ENCODE data around the gene FUZ. TPM values are rescaled to one million over a fixed set of nuclear protein-coding genes. Genes with fewer than 3 reads are reported as not detected.

Gene FUZ
- total RNA-seq, 1 experiment from 2014 or later: 84.7 TPM

DNA sequence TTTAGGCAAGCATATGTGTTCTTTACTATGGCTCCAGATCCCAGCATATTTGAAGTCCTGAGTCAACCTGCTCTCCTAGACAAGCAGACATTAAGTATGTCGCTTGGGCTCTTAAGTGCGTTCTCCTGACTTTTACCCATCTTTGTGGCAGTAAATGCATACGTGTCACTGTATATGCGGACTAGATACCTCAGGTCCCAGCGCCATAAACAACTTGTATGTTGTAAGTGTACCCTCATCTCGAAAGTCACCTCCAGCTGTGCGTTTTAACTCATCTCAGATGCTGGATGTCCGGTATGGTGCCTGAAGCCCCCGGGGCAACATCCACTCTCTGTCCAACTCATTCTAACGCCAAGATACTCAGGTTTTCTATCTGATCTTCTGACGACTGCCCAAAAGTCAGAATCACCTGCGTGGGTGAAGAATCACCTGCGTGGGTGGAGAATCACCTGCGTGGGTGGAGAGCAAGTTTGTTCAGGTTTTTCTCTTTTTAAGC, 39.6 kb upstream of the FUZ start:
- in situ Hi-C loops (cut with HindIII; ENCODE audit: low pct_unique_long_range_greater_than_20kb, low sequenced_read_pairs): no loop called here
- no peak for DNase-seq (ENCODE audit: low read depth)

DNA sequence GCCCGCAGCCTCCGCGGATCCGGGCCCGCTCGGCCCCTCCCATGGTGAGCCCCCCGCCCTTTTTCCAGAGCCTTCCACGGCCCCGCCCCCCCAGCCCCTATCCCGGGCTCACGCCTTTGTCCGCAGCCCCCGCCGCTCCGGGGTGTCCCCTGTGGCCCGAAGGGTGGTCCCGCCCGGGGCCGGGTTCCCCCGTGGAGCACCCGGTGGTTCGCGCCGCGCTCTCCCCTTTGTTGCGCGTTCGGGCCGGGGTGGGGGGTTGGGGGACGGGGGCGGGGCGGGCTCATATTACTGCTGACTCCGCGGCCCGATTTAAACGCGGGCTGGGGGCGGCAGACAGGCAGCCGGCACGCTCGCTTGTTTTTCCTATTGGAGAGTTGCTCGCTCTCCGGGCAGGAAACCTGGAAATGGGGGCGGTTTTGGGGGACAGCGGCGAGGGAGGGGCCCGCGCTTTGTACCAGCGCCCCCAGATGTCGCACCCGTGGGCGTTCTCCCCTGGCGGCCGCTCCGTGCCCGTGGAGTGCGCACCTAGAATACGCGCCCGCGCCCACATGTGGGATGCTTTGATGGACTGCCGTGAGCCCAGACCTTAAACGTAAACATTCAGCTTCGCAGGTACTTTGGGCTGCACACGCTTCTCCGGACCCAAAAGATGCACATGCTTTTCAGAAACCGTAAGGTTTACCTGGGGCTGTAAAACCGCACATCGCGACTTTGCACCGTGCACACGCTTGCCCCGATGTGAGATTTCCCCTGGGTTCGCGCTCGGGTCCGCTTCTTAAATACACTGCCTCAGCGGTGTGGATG, 38.6 kb upstream of the FUZ start:
- in situ Hi-C loops (cut with HindIII; ENCODE audit: low pct_unique_long_range_greater_than_20kb, low sequenced_read_pairs): no loop called here
- no peak for DNase-seq (ENCODE audit: low read depth)

DNA sequence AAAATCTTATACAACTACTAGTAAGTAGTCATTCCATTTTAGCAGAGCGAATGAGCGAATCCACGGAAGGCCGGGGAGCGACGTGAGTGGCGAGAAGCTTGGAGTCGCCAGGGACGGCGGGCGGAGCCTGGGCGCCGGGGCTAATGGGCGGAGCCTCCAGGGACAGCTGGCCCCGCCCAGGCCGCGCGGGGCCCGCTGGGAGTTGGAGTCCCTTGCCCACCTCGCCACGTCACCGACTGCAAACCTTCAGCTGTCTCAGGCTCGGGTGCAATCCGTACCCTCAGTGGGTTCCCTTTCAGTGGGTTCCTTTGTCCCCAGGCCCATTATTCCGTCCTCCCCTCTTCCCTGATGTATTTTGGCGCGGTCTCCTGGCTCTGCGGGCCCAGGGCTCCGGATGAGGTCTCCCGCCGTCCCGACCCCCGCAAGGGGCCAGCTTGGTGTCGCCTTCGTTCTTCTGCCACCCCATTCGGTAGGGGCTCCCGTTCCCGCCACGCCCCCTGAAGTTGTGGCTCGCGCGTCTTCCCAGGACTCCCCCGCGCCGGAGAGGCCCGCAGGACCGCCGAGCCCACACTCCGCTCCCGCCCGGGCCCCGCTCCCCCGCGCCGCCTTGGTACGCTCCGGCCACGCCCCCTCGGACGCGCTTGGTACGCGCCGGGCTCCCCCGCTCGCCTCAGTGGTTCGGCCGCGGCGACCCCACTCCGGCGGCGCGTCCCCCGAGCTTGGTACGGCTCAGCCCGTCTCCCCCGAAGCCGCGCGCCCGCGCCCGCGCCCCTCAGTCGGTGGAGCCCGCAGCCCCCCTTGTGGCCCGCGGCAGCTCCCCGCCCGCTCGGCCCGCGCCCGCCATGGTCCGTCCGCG, 37.6 kb upstream of the FUZ start, which contains the start of gene PTOV1:
PTOV1 (plus strand) TSS at position 673 of the 856 bp plus-strand sequence.
- in situ Hi-C loops (cut with HindIII; ENCODE audit: low pct_unique_long_range_greater_than_20kb, low sequenced_read_pairs): no loop called here
- DNase-seq (ENCODE audit: low read depth): peak; percentile 92

DNA sequence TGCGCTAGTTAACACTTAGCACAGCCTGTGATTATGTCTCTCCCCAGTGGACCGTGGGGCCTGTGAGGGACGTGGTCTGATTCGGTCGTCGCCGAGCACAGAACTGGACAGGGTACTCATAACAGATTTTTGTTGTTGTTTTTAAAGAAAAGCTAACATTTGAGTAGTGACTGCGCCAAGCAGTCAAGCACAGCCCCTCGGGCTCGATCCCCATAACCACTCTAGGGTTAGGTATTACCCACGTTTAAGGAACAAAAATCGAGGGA, 37.1 kb upstream of the FUZ start:
- no peak for DNase-seq (ENCODE audit: low read depth)
- in situ Hi-C loops (cut with HindIII; ENCODE audit: low pct_unique_long_range_greater_than_20kb, low sequenced_read_pairs): no loop called here

DNA sequence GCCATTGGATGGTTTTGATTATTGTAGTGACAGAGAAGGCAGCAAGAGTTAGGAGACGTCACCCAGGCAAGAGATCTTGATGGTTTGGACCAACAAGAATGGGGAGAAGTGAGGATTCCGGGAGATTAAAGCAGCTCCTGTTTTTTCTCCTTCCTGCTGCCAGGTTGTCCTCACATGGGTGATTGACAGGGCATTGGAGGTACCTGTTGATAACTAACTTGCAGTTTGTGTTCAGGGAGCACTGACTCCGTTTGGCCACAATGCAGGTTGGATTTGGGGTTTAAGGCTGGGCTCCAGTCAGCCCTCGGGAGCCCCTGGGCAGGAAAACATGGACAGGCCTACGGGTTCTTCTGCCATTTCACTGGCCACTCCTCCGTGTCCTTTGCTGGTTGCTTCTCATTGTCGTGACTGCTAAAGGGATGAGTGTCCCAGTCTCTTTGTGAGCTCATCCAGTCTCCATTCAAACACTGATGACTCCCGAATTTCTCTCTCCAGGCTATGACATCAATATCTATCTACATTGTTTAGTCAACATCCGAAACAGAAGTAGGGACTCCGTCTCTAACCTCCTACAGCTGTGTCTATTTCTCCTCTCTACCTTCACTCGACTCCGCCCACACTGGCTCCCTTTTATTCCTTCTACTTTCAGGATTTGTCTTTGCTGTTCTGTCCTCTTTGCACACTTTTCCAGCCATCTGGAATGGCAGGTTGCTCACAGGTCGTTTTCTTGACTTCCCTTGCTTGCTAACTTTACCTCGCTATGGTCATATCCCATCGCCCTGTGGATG, 36.5 kb upstream of the FUZ start:
- peak; percentile 19 for DNase-seq (ENCODE audit: low read depth)
- in situ Hi-C loops (cut with HindIII; ENCODE audit: low pct_unique_long_range_greater_than_20kb, low sequenced_read_pairs): no loop called here

DNA sequence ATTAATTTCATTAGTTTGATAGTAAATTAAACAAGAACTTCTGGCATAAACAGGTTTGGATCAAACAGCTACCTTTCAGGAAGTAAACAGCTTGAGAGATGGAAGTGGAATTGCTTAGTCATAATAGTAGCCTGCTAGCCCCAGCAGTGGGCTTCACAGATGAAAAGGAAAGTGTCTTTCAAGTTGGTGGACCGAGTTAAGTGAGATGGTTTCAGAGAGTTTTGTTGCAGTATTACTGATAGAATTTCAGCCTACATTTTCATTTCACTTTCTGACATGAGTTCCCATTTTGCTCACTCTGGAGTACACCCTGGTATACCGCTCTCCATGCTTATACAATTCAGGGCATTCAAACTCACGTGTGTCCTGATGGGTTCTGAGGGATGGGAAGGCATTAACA, 35.8 kb upstream of the FUZ start:
- in situ Hi-C loops (cut with HindIII; ENCODE audit: low pct_unique_long_range_greater_than_20kb, low sequenced_read_pairs): no loop called here
- DNase-seq (ENCODE audit: low read depth): no peak

DNA sequence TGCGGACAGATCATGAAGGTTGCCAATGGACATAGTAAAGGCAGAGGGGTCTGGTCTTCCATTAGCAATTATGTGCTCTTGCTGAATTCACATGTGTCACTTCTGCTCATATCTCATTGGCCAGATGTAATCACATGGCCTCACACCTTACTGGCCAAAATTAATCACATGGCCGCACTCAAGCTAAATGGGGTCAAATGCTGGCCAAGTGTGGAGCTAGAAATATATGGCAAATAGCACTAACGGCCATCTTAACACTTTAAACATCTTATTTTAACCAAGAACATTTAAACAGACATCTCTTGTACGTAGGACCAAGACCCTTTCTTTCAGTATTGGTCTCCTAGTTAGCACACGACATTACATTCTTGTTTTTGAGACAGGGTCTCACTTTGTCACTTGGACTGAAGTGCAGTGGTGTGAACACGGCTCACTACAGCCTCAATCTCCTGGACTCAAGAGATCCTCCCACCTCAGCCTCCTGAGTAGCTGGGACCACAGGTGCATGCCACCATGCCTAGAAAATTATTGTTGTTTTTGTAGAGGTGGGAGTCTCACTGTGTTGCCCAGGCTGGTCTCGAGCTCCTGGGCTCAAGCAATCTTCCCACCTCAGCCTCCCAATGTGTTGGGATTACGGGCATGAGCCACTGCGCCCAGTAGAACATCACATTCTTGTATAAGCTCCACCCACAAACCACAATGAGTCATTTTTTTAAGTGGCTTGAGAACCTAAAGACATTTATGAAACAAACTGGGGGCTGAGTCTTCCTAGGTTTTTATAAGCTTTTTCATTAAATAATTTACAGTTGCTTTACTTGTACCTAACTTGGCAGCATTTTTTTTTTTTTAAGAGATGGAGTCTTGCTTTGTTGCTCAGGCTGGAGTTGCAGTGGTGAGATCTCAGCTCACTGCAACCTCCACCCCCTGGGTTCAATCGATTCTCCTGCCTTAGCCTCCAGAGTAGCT, 34.9 kb upstream of the FUZ start:
- in situ Hi-C loops (cut with HindIII; ENCODE audit: low pct_unique_long_range_greater_than_20kb, low sequenced_read_pairs): no loop called here
- peak; percentile 80 for DNase-seq (ENCODE audit: low read depth)

DNA sequence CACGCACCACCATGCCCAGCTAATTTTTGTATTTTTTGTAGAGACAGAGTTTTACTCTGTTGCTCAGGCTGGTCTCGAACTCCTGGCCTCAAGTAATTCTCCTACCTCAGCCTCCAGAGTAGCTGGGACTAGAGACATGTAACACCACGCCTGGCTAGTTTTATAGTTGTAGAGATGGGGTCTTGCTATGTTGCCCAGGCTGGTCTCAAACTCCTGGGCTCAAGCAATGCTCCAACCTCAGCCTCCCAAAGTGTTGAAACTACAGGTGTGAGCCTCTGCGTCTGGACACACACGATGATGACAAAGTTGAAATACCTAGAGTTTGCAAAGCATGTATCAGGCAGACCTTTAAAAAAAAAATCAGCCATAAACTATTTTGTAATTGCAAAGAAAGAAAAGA, 33.3 kb upstream of the FUZ start:
- no peak for DNase-seq (ENCODE audit: low read depth)
- in situ Hi-C loops (cut with HindIII; ENCODE audit: low pct_unique_long_range_greater_than_20kb, low sequenced_read_pairs): no loop called here

DNA sequence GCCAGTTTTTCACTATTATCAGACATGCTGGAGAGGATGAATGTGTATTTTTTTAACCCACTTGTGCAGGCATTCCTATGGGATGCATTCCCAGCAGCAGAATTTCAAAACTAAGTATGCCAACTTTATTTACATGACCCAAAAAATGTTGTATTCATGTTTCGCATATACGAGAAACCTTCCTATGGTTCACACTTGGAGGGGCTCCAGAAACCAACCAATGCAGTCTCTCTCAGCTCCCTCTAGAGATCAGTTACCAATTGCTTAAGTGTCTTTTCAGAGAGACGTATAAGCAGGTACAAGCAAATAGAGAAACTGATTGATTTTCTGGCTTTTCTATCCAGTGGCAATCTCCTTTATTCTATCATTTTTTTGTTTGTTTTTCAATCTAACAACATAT, 32.3 kb upstream of the FUZ start:
- no peak for DNase-seq (ENCODE audit: low read depth)
- in situ Hi-C loops (cut with HindIII; ENCODE audit: low pct_unique_long_range_greater_than_20kb, low sequenced_read_pairs): no loop called here

DNA sequence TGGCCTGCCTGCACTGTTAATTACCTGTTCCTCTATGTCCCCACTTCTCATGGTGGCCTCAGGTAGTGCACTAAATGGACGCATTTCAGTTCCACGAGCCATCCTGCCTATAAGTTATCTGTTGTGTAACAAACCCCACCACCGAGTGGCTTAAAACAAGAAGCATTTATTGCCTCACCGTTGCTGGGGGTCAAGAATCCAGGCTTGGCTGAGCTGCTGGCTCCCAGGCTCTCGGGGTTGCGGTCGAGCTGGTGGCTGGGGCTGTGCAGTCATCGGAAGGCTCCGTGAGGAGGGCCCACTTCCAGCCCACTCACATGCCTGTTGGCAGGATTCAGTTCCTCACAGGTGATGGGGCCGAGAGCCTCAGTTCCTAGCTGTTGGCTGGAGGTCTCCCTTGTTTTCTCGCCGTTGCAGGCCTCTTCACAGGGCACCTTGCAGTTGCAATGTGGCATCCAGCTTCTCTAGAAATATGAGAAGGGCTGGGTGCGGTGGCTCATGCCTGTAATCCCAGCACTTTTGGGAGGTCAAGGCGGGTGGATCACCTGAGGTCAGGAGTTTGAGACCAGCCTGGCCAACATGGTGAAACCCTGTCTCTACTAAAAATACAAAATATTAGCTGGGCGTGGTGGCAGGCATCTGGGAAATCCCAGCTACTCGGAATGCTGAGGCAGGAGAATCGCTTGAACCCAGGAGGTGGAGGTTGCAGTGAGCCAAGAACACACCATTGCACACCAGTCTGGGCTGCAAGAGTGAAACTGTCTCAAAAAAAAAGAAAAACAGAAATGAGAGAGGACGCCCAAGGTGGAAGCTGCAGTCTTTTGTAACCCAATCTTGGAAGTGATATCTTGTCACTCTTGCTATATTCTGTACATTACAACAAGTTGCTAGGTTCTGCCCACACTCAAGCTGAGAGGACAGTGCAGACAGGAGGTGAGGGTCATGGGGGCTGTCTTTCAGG, 31.3 kb upstream of the FUZ start:
- in situ Hi-C loops (cut with HindIII; ENCODE audit: low pct_unique_long_range_greater_than_20kb, low sequenced_read_pairs): no loop called here
- no peak for DNase-seq (ENCODE audit: low read depth)

DNA sequence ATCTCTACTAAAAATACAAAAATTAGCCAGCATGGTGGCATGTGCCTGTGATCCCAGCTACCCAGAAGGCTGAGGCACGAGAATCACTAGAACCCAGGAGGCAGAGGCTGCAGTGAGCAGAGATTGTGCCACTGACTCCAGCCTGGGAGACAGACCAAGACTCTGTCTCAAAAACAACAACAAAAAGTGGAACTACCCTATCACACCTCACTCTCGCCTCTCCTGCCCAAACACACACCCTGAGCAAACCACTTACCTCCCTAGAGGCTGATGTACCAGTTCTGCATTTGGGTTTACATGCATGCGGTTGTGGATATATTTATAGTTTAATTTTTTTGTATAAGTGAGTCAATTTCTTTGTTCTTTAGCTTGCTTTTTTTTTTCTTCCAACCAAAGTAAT, 30.2 kb upstream of the FUZ start:
- in situ Hi-C loops (cut with HindIII; ENCODE audit: low pct_unique_long_range_greater_than_20kb, low sequenced_read_pairs): no loop called here
- DNase-seq (ENCODE audit: low read depth): no peak

DNA sequence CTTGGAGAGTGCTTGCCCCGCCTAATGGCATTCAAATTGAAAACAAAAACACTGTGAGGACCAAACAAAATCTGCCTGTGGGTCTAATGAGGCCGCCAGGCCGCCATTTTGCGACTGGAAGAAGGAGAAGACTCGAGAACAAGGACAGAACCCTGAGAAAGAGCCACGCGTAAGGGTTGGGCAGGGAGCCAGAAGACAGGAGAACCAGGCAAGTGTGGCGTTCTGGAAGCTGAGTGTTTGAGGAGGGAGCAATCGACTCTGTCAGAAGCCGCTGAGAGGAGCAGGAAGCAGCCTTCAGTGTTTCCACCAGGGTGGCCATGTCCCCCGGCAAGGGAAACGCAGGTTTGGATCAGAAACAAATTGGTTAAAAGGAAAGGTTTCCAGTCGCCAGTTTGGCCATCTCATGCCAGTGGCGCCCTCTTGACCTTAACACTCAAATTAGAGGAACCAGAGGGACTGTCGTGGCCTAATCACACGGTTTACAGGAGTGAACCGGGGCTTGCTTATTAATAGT, 27.7 kb upstream of the FUZ start:
- no peak for DNase-seq (ENCODE audit: low read depth)
- in situ Hi-C loops (cut with HindIII; ENCODE audit: low pct_unique_long_range_greater_than_20kb, low sequenced_read_pairs): no loop called here

DNA sequence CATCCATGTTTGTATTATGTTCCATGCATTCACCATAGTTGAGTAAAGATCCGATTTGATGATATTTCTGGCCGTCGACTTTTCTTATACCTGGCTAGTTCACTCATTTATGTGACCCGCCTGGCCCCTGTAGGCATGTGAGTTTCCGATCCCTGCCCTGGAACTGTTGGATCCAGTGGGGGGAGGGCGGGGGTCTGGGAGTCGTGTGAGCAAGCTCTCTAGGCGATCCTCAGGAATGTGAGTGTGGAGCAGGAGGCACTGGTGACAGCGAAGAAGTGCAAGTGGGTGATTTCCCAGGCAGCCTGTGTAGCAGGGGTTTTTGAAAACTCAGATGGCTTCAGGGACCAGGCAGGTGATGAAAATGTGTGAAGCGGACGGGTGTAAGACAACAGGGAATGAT, 27.2 kb upstream of the FUZ start:
- DNase-seq (ENCODE audit: low read depth): no peak
- in situ Hi-C loops (cut with HindIII; ENCODE audit: low pct_unique_long_range_greater_than_20kb, low sequenced_read_pairs): no loop called here

DNA sequence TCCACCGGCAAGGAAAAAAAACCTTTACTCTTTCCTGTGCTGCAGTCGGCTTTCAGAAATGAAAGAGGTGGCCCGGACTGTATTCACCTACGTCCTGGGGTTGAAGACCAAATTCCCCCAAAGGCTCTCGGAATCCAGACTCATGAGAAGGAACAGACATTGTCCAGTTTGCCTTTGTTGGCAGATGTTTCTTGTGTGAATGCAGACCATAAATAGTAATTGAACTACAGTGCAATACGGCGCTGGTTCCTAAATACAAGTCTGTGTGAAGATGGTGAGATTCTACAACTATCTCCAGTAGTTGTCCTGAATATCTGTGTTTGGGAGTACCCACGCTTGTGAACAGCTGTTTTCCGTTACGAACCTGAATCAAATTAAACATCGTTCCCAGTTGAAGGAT, 26.6 kb upstream of the FUZ start:
- in situ Hi-C loops (cut with HindIII; ENCODE audit: low pct_unique_long_range_greater_than_20kb, low sequenced_read_pairs): no loop called here
- DNase-seq (ENCODE audit: low read depth): no peak

DNA sequence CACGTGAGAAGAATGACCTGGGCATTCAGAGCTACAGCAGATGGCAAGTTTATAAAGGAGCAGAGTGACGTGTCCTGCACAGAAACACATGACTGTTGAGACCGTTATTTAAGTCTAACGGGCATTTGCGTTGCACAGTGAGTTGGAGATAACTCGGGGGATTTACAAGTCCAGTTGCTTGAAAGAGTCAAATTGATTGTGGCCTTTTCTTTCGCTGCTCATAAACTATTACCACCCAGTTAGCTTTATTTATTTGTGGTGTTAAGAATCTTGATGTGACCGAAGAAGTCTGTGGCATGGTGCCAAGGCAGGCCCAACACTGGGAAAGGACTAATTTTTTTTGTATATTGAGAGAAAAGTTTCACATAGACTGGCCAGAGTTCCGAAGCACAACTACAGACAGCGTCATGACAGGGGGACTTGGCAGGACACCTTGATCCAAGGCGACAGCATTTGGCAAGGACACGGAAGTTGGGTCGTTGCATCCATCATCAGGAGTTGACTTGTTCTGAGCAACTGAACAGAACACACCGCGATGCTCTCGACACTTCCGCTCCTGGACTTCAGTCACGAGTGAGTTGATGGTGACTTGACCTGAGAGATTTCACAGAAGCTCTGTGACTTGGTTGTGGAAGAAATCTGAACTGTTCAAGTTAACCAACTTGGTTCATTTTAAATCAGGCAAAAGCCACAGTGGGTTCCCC, 25.9 kb upstream of the FUZ start:
- DNase-seq (ENCODE audit: low read depth): no peak
- in situ Hi-C loops (cut with HindIII; ENCODE audit: low pct_unique_long_range_greater_than_20kb, low sequenced_read_pairs): no loop called here

DNA sequence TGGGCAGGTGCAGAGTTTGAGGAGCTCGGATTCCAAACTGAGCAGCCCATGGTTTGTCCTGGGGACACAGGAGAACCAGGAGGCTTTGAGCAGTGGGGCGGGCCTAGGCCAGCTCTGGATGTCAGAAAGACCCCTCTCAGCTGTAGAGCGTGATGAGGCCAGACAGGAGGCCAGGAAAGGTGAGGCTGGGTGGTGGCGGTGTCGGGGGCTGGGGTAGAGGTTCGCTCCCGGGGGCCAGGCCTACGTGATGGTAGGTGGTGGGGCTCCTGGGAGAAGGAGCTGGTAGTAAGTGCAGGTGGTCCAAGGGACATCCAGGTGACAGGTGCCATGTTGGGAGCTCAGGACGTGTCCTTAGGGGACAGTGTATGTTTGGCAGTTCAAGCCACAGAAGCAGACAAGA, 24.3 kb upstream of the FUZ start:
- no peak for DNase-seq (ENCODE audit: low read depth)
- in situ Hi-C loops (cut with HindIII; ENCODE audit: low pct_unique_long_range_greater_than_20kb, low sequenced_read_pairs): no loop called here

All from Caki2 (cell line).